BJ (cell line): ENCODE results near the gene NAA38. TPM values are rescaled to one million over a fixed set of nuclear protein-coding genes. Genes with fewer than 3 reads are reported as not detected.

Source experiments
- CTCF ChIA-PET: fragments of 350-600 bp; formaldehyde crosslinking; extraction: SDS; loops from one replicate; lab custom pipeline; 2021; ENCODE audit warnings: antibody characterized with exemption, inconsistent platforms; lab: Yijun Ruan, JAX
- POLR2A ChIA-PET: fragments of 300-600 bp; sonication (Branson Sonifier 250); formaldehyde crosslinking; extraction: SDS; loops from one replicate; lab custom pipeline; 2021; ENCODE audit warnings: antibody characterized with exemption; lab: Charles Lee
- DNase-seq: peaks from one replicate; pipeline ENCODE4 v3.0.0-alpha.2; 2011; ENCODE audit warnings: low read depth
- H3K27me3 ChIP-seq: 2 replicates; pipeline ENCODE4 v1.6.0; 2011; ENCODE audit warnings: low read length; ENCODE audit not compliant: control insufficient read depth, insufficient read depth
- H3K36me3 ChIP-seq: 2 replicates; pipeline ENCODE4 v1.5.1; 2011; ENCODE audit warnings: low read length; ENCODE audit not compliant: control insufficient read depth, insufficient read depth
- H3K4me3 ChIP-seq: 2 replicates; pipeline ENCODE4 v1.5.1; 2011; ENCODE audit warnings: low read depth, mild to moderate bottlenecking, control low read depth, low read length
- CTCF ChIP-seq: IDR thresholded peaks from 2 replicates; pipeline ENCODE4 v1.5.1; 2011; ENCODE audit warnings: low read depth, mild to moderate bottlenecking, control low read depth, inconsistent platforms, low read length, moderate library complexity; ENCODE audit not compliant: insufficient read depth
- polyA plus RNA-seq: library from polyadenylated mRNA; depleted of rRNA; stranded (reverse); fragments of >200 nt; gene quantifications from 2 replicates; pipeline ENCODE4 v1.2.3, GENCODE V29; 2011

Gene NAA38
- polyA plus RNA-seq, 1 experiment, result 82.7 TPM

DNA sequence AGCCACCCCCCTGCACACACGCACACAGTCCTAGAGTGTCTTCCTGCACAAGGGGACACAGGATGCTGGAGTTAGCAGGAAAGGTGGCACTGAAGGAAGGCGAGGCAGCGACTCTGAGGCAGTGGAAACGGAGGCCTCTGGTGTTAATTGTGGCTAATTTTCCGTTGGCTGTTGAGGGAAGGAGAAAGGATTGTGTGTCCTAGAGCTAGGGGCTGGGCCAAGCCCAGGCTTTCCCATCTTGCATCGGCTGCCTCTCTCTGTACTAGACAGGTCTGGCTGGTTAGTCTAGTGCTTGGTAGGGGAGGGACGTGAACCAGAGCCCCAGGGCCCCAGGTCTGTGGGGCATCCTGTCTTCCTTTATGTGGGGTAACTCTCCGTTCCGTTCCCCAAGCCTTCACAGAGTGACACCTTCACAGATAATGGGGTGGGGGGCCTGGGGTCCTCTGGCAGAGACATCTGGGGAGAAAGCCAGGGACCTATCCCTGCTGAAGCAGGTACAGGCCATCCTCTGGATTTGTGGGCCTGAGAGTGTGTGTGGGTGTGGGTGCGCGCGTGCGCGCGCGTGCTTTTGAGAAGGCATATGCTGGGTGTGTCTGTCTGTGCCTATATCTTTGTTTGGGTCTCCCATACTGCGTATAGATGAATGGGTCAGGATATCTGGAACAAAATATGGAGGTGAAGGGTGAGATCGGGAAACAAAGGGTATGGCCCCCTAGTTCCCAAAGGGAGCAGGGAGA lies 31.0 kb upstream of the NAA38 start, which contains the start of gene CHD3:
CHD3 (plus strand) TSS at position 606 of the 737 bp plus-strand sequence. CDS start 212 bp downstream, outside the sequence.
- peaks cover 16% of the 10 kb centered on the region for H3K36me3 ChIP-seq
- DNase-seq, result no peak
- H3K4me3 ChIP-seq, result peak within 1 kb of the TSS; percentile 50
- H3K27me3 ChIP-seq, result no peaks in the 10 kb centered on the region
- ChIA-PET CTCF (interaction anchor here (0.8 to 2.7 kb wide), 7 partner anchors 10 to 271 kb away, joined by 3 to 9 read pairs (median 4); partner anchors contain the start of gene RNF227), POLR2A (no interaction called here)
- TF ChIP-seq CTCF, result no peak

DNA sequence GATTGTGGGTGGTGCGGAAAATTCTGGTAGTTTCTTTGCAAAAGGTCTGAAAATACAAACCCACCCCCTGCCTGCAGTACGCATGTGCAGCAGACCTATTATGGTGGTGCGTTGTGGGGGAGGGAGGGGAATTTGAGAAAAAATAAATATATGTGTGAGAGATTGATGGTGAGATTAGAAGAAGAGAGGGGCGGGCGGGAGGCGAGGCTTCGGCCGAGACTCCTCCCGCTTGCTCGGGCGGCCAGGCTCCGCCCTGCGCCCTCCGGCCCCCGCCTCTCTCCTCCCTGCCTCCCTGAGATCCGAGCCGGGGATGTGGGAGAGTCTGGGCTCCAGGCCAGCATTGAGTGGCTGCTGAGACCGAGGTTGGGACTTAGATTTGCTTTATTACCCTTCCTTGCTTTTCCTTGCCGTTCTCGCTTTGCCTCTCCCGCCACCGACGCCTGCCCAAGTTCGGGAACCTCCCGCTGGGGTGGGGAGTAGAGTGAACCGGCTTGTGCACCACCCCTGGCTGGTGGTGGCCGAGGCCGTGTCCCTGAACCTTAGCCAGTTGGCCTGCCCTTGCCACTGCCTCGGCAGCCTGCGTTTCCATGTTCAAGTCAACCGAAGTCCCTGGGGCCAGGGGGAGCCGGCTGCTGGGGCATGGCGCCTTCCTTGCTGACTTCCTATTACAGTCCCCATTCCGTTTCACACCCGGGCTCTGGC lies 30.3 kb upstream of the NAA38 start:
- Histone ChIP-seq H3K36me3 (peaks cover 14% of the 10 kb centered on the region), H3K4me3 (peak overlapping the region; percentile 74), H3K27me3 (no peaks in the 10 kb centered on the region)
- CTCF ChIA-PET, result interaction anchor here (2.7 kb wide), 1 partner anchor 102 kb away, joined by 9 read pairs; no protein-coding TSS in a partner anchor
- no peak for TF ChIP-seq CTCF
- POLR2A ChIA-PET, result no interaction called here
- DNase-seq, result peak; percentile 88

GRCh38 chr17:7887038-7887481 lies 29.7 kb upstream of the NAA38 start:
- POLR2A ChIA-PET, result no interaction called here
- TF ChIP-seq CTCF, result 0 out of 2 replicates have a peak, but pooled peaks have one; percentile 6
- H3K27me3 ChIP-seq, result no peaks in the 10 kb centered on the region
- DNase-seq, result no peak
- peaks cover 14% of the 10 kb centered on the region for H3K36me3 ChIP-seq
- CTCF ChIA-PET, result no interaction called here
- peak overlapping the region; percentile 74 for H3K4me3 ChIP-seq

DNA sequence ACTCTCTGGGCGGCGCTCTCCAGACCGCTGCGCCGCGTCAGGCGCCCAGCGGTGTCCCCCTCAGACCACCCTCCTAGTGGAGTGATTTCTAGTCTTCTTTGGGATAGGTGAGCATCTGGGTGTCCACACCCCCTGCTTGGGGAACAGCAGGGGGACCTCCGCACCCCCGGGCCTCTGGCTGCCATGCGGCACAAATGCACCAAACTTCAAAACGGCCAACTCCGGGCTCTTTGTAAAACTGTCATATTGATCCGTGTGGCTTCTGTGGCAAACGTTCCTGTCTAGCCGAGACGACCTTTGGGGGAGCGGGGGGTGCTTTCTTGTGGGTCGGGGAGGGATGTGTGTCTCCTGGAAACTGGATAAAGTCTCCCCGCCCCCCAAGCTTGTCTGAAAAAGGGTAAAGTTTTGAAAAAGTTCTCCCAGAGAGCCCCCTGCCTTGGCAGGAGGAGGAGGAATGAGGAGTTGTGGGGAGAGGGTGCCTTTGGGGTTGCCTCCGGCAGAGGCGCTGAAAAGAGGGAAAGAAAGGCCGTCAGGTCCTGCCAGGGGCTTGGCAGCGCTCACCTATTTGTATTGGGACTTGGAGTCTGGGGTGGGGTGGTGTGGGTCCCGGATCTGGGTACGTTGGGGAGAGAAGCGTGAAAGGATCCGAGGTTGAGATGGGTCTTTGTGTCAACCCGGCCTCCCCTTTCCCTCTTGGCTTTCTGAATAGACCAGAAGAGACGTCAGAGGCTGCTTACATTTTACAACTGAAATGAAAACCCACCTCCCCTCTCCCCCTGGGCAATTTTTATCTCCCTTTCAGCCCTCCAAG lies 29.1 kb upstream of the NAA38 start:
- DNase-seq, result no peak
- H3K27me3 ChIP-seq, result no peaks in the 10 kb centered on the region
- peaks cover 16% of the 10 kb centered on the region for H3K36me3 ChIP-seq
- TF ChIP-seq CTCF, result peak; percentile 24; the same call in 1 of the 2 replicates
- POLR2A ChIA-PET, result interaction anchor here (0.7 kb wide), 1 partner anchor 43 kb away, joined by 4 read pairs; no protein-coding TSS in a partner anchor
- CTCF ChIA-PET, result interaction anchor here (0.8 to 1.3 kb wide), 3 partner anchors 10 to 21 kb away, joined by 3 to 4 read pairs (median 3); no protein-coding TSS in a partner anchor
- H3K4me3 ChIP-seq, result peak overlapping the region; percentile 74
